GM12875 (cell line): Measurements from ENCODE around the gene DDAH2.

Experiments used
- H3K4me3 ChIP-seq: one replicate; pipeline ENCODE4 v1.5.1; 2011; ENCODE audit warnings: low read depth, low read length, control low read depth
- CTCF ChIP-seq: IDR thresholded peaks from 2 replicates; pipeline ENCODE4 v1.5.1; 2011; ENCODE audit warnings: low read depth, mild to moderate bottlenecking, control low read depth, inconsistent platforms, low read length, moderate library complexity, borderline replicate concordance; ENCODE audit not compliant: insufficient read depth

DDAH2 gene

GRCh38 chr6:31775184-31775583, 46.1 kb upstream of the DDAH2 start:
- H3K4me3 ChIP-seq = no peak overlapping the region
- TF ChIP-seq CTCF = no peak

GRCh38 chr6:31771992-31772358, 42.9 kb upstream of the DDAH2 start:
- no peak overlapping the region for H3K4me3 ChIP-seq
- TF ChIP-seq CTCF = no peak

- no peak for TF ChIP-seq CTCF
- no peak overlapping the region for H3K4me3 ChIP-seq
Measured at GRCh38 chr6:31770860-31771259, 41.8 kb upstream of the DDAH2 start.

- peak; percentile 88 for TF ChIP-seq CTCF
Measured at GRCh38 chr6:31769684-31770371, 40.7 kb upstream of the DDAH2 start.

GRCh38 chr6:31768363-31769257, 39.5 kb upstream of the DDAH2 start:
- no peak for TF ChIP-seq CTCF
- H3K4me3 ChIP-seq = no peak overlapping the region

More at GRCh38 chr6:31769684-31770371, 40.7 kb upstream of the DDAH2 start:
- no peak overlapping the region for H3K4me3 ChIP-seq

- no peak for TF ChIP-seq CTCF
- H3K4me3 ChIP-seq = no peak overlapping the region
Measured at GRCh38 chr6:31767096-31767645, 38.1 kb upstream of the DDAH2 start.
